HepG2 (cell line): ENCODE measurements around the gene TAF6L. TPM values are rescaled to one million over a fixed set of nuclear protein-coding genes. Genes with fewer than 3 reads are reported as not detected.
A peak's percentile ranks its signal among the peaks of the same experiment; 100 is the strongest.

Experiments used
- BCLAF1 ChIP-seq: fragments of 450-650 bp; IDR thresholded peaks from 2 replicates; pipeline ENCODE4 v1.6.1; 2017; ENCODE audit warnings: mild to moderate bottlenecking
- FOXA1 ChIP-seq, 2 experiments: fragments of 450-650 bp in 1 of 2; sonication (generic) in 1 of 2; formaldehyde crosslinking in 1 of 2; IDR thresholded peaks; 2 replicates each; pipeline versions ENCODE4 v1.4.0 to v1.6.1; 2016 to 2020; ENCODE audit warnings: missing genetic modification reagents in 1 of 2
- FOXM1 ChIP-seq: sonication (generic); formaldehyde crosslinking; IDR thresholded peaks from 2 replicates; pipeline ENCODE4 v1.5.0; 2020; ENCODE audit warnings: missing genetic modification reagents
- FOXP1 ChIP-seq, 2 experiments: fragments of 450-650 bp in 1 of 2; IDR thresholded peaks; 2 replicates each; pipeline ENCODE4 v1.6.1; 2017 to 2018; ENCODE audit warnings: antibody characterized with exemption in 1 of 2
- MEIS2 ChIP-seq: sonication (generic); formaldehyde crosslinking; IDR thresholded peaks from 2 replicates; pipeline ENCODE4 v1.9.0; 2021; ENCODE audit warnings: mild to moderate bottlenecking, missing genetic modification reagents
- NCOA5 ChIP-seq: sonication (generic); formaldehyde crosslinking; IDR thresholded peaks from 2 replicates; pipeline ENCODE4 v1.4.0; 2020; ENCODE audit warnings: missing genetic modification reagents
- SATB2 ChIP-seq: sonication (generic); formaldehyde crosslinking; IDR thresholded peaks from 2 replicates; pipeline ENCODE4 v1.5.0; 2020; ENCODE audit warnings: missing genetic modification reagents
- SETDB1 ChIP-seq: sonication (generic); formaldehyde crosslinking; IDR thresholded peaks from 2 replicates; pipeline ENCODE4 v1.5.1; 2020; ENCODE audit warnings: missing genetic modification reagents, mild to moderate bottlenecking, borderline replicate concordance
- SRSF9 ChIP-seq: fragments of 200-400 bp; formaldehyde crosslinking; IDR thresholded peaks from 2 replicates; pipeline ENCODE4 v1.6.1; 2018; ENCODE audit warnings: borderline replicate concordance, mild to moderate bottlenecking, low read depth, low read length; ENCODE audit not compliant: insufficient read depth, poor library complexity, severe bottlenecking
- STAT5B ChIP-seq: sonication (generic); formaldehyde crosslinking; IDR thresholded peaks from 2 replicates; pipeline ENCODE4 v1.4.0; 2020; ENCODE audit warnings: missing genetic modification reagents
- TEAD3 ChIP-seq: optimal IDR thresholded peaks from 2 replicates; pipeline ENCODE3; 2016; ENCODE audit warnings: borderline replicate concordance
- ZBTB3 ChIP-seq: sonication (generic); formaldehyde crosslinking; IDR thresholded peaks from 2 replicates; pipeline ENCODE4 v1.4.0; 2020; ENCODE audit warnings: low read depth, mild to moderate bottlenecking, moderate library complexity, missing genetic modification reagents, borderline replicate concordance
- ZBTB34 ChIP-seq: sonication (generic); formaldehyde crosslinking; IDR thresholded peaks from 2 replicates; pipeline ENCODE4 v1.8.0; 2022; ENCODE audit warnings: mild to moderate bottlenecking, missing genetic modification reagents
- ZBTB38 ChIP-seq: sonication (generic); formaldehyde crosslinking; IDR thresholded peaks from 2 replicates; pipeline ENCODE4 v1.5.1; 2020; ENCODE audit warnings: mild to moderate bottlenecking, missing genetic modification reagents
- ZNF296 ChIP-seq: sonication (generic); formaldehyde crosslinking; conservative IDR thresholded peaks from 2 replicates; pipeline ENCODE4 v1.5.0; 2020; ENCODE audit warnings: mild to moderate bottlenecking, missing genetic modification reagents
- ZNF30 ChIP-seq: sonication (generic); formaldehyde crosslinking; IDR thresholded peaks from 2 replicates; pipeline ENCODE4 v1.5.0; 2020; ENCODE audit warnings: mild to moderate bottlenecking, missing genetic modification reagents
- ZNF337 ChIP-seq: sonication (generic); formaldehyde crosslinking; IDR thresholded peaks from 2 replicates; pipeline ENCODE4 v1.5.1; 2020; ENCODE audit warnings: missing genetic modification reagents, low read depth, mild to moderate bottlenecking, borderline replicate concordance
- ZNF383 ChIP-seq: sonication (generic); formaldehyde crosslinking; IDR thresholded peaks from 2 replicates; pipeline ENCODE4 v1.4.0; 2020; ENCODE audit warnings: missing genetic modification reagents, mild to moderate bottlenecking, borderline replicate concordance
- ZNF558 ChIP-seq: sonication (generic); formaldehyde crosslinking; IDR thresholded peaks from 2 replicates; pipeline ENCODE4 v1.9.0; 2022; ENCODE audit warnings: mild to moderate bottlenecking, missing genetic modification reagents, borderline replicate concordance
- polyA plus RNA-seq, 8 experiments: library from polyadenylated mRNA; depleted of rRNA in 3 of 8; stranded (reverse) in 7 of 8; unstranded in 1 of 8; fragments of >200 nt; fragmentation: Illumina TruSeq in 4 of 8; extraction: Trizol in 4 of 8; gene quantifications; 2 replicates each; pipeline versions ENCODE4 v1.2.1 to v1.2.3, GENCODE V29; 2011 to 2016; ENCODE audit warnings: low read depth in 4 of 8, missing spikeins in 1 of 8, mixed read lengths in 1 of 8; ENCODE audit not compliant: insufficient read depth in 1 of 8
- total RNA-seq, 5 experiments: library from RNA; depleted of rRNA; stranded (reverse); fragments of >200 nt; fragmentation: Illumina TruSeq; extraction: Trizol; gene quantifications; 2 replicates each; pipeline ENCODE4 v1.2.3, GENCODE V29; 2016; ENCODE audit warnings: low read depth in 1 of 5
- TF ChIP-seq, protein P1 (sequence below): sonication (generic); formaldehyde crosslinking; IDR thresholded peaks from 2 replicates; pipeline ENCODE4 v1.5.0; 2020; ENCODE audit warnings: missing genetic modification reagents
- TF ChIP-seq, protein P2 (sequence below): sonication (generic); formaldehyde crosslinking; IDR thresholded peaks from 2 replicates; pipeline ENCODE4 v1.4.0; 2020; ENCODE audit warnings: missing genetic modification reagents
- TF ChIP-seq, protein P3 (sequence below): sonication (generic); formaldehyde crosslinking; IDR thresholded peaks from 2 replicates; pipeline ENCODE4 v1.8.1; 2023; ENCODE audit warnings: mild to moderate bottlenecking, missing genetic modification reagents, borderline replicate concordance

The TAF6L gene
- total and polyA plus RNA-seq, 2 of the 13 experiments (the other 11 are each of a cell fraction or from before 2014, with no cell fraction given): 12.6 to 19.4 TPM

- no peak for TF ChIP-seq FOXP1 (IDR thresholded peaks at IDR 0.05)
- TF ChIP-seq FOXP1 (CRISPR knock-in tag; IDR thresholded peaks at IDR 0.05): peak; percentile 49; the same call in 1 of the 2 replicates
- TF ChIP-seq ZBTB38 (CRISPR knock-in tag): 0 out of 2 replicates have a peak, but pooled peaks have one; percentile 51
- TF ChIP-seq SETDB1 (CRISPR knock-in tag): no peak
- TF ChIP-seq SRSF9: no peak
- peak; percentile 86; the same call in 1 of the 2 replicates for TF ChIP-seq ZNF558 (CRISPR knock-in tag)
- peak; percentile 26; the same call in 1 of the 2 replicates for TF ChIP-seq MEIS2 (CRISPR knock-in tag)
- TF ChIP-seq, protein P1, sequence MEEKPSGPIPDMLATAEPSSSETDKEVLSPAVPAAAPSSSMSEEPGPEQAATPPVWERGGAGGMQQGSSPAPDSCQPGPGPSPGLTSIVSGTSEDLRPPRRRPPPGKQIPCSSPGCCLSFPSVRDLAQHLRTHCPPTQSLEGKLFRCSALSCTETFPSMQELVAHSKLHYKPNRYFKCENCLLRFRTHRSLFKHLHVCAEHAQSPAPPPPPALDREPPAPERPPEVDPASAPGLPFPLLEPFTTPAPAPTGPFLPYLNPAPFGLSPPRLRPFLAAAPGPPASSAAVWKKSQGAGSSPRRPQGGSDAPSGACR (CRISPR knock-in tag): peak; percentile 64; the same call in 1 of the 2 replicates
- TF ChIP-seq, protein P2, sequence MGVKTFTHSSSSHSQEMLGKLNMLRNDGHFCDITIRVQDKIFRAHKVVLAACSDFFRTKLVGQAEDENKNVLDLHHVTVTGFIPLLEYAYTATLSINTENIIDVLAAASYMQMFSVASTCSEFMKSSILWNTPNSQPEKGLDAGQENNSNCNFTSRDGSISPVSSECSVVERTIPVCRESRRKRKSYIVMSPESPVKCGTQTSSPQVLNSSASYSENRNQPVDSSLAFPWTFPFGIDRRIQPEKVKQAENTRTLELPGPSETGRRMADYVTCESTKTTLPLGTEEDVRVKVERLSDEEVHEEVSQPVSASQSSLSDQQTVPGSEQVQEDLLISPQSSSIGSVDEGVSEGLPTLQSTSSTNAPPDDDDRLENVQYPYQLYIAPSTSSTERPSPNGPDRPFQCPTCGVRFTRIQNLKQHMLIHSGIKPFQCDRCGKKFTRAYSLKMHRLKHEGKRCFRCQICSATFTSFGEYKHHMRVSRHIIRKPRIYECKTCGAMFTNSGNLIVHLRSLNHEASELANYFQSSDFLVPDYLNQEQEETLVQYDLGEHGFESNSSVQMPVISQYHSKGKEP (CRISPR knock-in tag): no peak
- TF ChIP-seq, protein P3, sequence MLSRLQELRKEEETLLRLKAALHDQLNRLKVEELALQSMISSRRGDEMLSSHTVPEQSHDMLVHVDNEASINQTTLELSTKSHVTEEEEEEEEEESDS: no peak
- no peak for TF ChIP-seq FOXM1 (CRISPR knock-in tag)
- no peak for TF ChIP-seq FOXA1 (IDR thresholded peaks at IDR 0.05)
- peak; percentile 33; the same call in 1 of the 2 replicates for TF ChIP-seq FOXA1 (CRISPR knock-in tag; IDR thresholded peaks at IDR 0.05)
- TF ChIP-seq BCLAF1: no peak
- TF ChIP-seq ZNF296 (CRISPR knock-in tag): no peak
- no peak for TF ChIP-seq ZBTB34 (CRISPR knock-in tag)
- no peak for TF ChIP-seq TEAD3 (CRISPR knock-in tag)
- TF ChIP-seq STAT5B (CRISPR knock-in tag): no peak
- no peak for TF ChIP-seq ZBTB3 (CRISPR knock-in tag)
- 0 out of 2 replicates have a peak, but pooled peaks have one; percentile 56 for TF ChIP-seq ZNF383 (CRISPR knock-in tag)
- no peak for TF ChIP-seq ZNF30 (CRISPR knock-in tag)
- TF ChIP-seq ZNF337: peak; percentile 81; the same call in 1 of the 2 replicates
- no peak for TF ChIP-seq SATB2 (CRISPR knock-in tag)
- no peak for TF ChIP-seq NCOA5
These were observed 60.5 kb downstream of the TAF6L start, which contains the start of gene STX5 (continued) for GRCh38 chr11:62831520-62832335.
